DMS 273 (cell line): Measurements from ENCODE around the gene BAG2.

ENCODE experiments used
- DNase-seq: peaks from one replicate; lab custom pipeline; 2025; ENCODE audit not compliant: unreplicated experiment; lab: John Stamatoyannopoulos, UW

Gene BAG2

GRCh38 chr6:57172136-57173055, at the start of gene BAG2:
BAG2 (plus strand) TSS chr6:57172326; CDS start chr6:57172698, 372 bp downstream.
- DNase-seq, result peak; percentile 94

- DNase-seq, result no peak
Measured at GRCh38 chr6:57123111-57123510, 49.0 kb upstream of the BAG2 start.

GRCh38 chr6:57127763-57128162, 44.4 kb upstream of the BAG2 start:
- DNase-seq, result no peak

- DNase-seq, result no peak
Measured at GRCh38 chr6:57130661-57131177, 41.4 kb upstream of the BAG2 start.

- no peak for DNase-seq
Measured at GRCh38 chr6:57134954-57135353, 37.2 kb upstream of the BAG2 start.

- DNase-seq, result no peak
Measured at GRCh38 chr6:57135885-57136284, 36.2 kb upstream of the BAG2 start.

- no peak for DNase-seq
Measured at GRCh38 chr6:57137350-57137749, 34.8 kb upstream of the BAG2 start.

GRCh38 chr6:57138026-57138425, 34.1 kb upstream of the BAG2 start:
- DNase-seq, result no peak

GRCh38 chr6:57141451-57142177, 30.5 kb upstream of the BAG2 start:
- no peak for DNase-seq

GRCh38 chr6:57142178-57142525, 30.0 kb upstream of the BAG2 start:
- DNase-seq, result no peak

GRCh38 chr6:57143690-57144089, 28.4 kb upstream of the BAG2 start:
- DNase-seq, result no peak

GRCh38 chr6:57147401-57147800, 24.7 kb upstream of the BAG2 start:
- DNase-seq, result no peak

GRCh38 chr6:57147955-57148858, 23.9 kb upstream of the BAG2 start:
- DNase-seq, result no peak

- DNase-seq, result no peak
Measured at GRCh38 chr6:57158658-57159057, 13.5 kb upstream of the BAG2 start.

- DNase-seq, result no peak
Measured at GRCh38 chr6:57159127-57159526, 13.0 kb upstream of the BAG2 start.

GRCh38 chr6:57162028-57162427, 10.1 kb upstream of the BAG2 start:
- DNase-seq, result no peak

GRCh38 chr6:57162516-57162915, 9.6 kb upstream of the BAG2 start:
- DNase-seq, result no peak

GRCh38 chr6:57163956-57164355, 8.2 kb upstream of the BAG2 start:
- DNase-seq, result no peak

GRCh38 chr6:57165080-57165479, 7.0 kb upstream of the BAG2 start:
- DNase-seq, result no peak

- DNase-seq, result peak; percentile 75
Measured at GRCh38 chr6:57173056-57173885, 1.1 kb downstream of the BAG2 start.
